Activated effector memory CD4-positive, alpha-beta T cell treated with Interleukin-2 at 50 U/mL for 16 hours (primary cell): Measurements from ENCODE around the gene COQ2.
"Not testable (repeated sequence)": the region's sequence is repeated elsewhere in the genome, so short reads cannot be mapped to it uniquely, and the experiment has no call there.

Experiments
- DNase-seq: peaks from one replicate; pipeline ENCODE4 v3.0.0-alpha.2; 2020

The COQ2 gene

DNA sequence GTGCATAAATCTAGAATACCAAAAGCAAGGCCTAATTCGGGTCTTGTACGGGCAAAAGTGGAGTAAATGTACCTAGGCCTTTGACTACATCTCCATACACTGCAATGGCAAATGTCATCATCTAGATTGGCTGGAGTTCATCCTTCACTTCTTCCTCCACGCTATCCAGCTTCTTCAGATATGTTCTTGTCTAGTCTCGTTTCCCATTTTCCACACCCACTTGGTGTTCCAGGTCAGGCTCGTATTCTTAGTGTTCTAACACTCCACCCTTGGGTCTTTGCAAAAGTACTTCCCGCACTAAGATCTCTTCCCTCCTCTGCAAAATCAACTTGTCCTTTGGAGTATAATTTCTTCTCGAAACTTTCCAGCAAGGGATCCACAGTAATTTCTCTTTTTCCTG, 1.4 kb downstream of the COQ2 start:
- DNase-seq, result no peak

DNA sequence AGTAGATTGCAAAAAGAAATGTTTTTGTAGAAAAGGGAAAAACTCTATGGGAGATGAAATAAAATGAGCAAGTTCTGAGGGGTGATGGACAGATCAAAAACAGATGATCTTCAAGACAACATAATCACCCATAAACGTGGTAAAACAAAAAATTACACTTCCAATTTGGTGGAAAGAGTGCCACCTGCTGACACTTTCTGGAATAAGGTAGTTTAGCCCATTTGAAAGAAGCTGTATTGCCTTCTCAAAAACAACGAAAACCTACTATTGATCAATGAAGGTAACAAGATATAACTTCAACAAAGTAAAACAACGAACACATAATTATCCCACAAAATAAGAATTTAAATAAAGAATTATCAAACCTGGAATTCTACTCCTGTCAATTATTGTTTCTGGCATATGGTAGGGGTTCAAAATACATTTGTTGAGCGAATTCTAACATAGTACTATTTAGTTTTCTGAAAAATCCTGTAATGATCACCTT, 2.5 kb downstream of the COQ2 start:
- no peak for DNase-seq

DNA sequence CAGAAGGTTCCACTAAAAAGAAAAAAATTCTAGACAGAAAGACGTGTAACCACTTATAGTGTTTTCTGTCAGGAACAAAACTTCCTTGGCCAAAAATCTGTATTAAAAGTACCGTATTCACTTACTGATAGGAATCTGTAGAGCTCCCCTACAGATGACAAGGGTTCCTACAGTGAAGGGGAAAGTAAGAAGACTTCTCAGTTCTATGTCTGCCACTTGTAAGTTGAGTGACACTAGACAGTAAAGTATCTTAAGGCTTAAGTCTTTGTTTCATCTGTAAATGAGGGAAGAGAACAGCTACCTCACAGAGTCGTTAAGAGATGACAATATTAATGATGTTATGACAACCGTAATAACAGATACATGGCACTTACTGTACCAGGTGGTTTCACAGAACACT, 3.3 kb downstream of the COQ2 start:
- DNase-seq, result no peak

DNA sequence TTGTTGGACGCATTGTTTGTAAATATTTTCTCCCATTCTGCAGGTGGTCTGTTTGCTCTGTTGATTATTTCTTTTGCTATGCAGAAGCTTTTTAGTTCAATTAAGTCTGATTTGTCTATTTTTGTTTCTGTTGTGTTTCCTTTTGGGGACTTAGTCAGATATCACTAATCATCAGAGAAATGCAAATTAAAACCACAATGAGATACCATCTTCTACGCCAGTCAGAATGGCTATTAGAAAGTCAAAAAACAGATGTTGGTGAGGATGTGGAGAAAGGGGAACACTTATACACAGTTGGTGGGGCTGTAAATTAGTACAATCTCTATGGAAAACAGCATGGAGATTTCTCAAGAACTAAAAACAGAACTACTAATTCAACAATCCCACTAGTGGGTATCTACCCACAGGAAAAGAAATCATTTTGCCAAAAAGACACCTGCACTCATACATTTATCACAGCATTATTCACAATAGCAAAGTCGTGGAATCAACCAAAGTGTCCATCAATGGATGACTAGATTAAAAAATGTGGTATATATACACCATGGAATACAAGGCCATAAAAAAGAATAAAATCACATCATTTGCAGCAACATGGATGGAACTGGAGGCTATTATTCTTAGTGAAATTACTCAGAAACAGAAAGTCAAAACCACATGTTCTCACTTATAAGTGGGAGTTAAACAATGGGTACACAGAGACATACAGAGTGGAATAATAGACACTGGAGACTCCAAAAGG, 8.1 kb downstream of the COQ2 start:
- no peak for DNase-seq

DNA sequence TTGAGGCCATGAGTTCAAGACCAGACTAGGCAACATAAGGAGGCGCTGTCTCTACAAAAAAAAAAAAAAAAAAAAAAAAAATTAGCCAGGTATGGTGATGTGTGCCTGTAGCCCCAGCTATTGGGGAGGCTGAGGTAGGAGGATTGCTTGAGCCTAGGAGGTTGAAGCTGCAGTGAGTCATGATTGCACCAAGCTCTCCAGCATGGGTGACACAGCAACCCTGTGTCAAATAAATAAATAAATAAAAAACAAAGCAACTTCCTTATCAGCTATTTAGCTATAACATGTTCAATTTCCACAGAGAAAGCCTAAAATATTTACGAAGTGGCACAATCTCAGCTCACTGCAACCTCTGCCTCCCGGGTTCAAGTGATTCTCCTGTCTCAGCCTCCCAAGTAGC, 10.7 kb downstream of the COQ2 start:
- DNase-seq, result not testable (repeated sequence)

DNA sequence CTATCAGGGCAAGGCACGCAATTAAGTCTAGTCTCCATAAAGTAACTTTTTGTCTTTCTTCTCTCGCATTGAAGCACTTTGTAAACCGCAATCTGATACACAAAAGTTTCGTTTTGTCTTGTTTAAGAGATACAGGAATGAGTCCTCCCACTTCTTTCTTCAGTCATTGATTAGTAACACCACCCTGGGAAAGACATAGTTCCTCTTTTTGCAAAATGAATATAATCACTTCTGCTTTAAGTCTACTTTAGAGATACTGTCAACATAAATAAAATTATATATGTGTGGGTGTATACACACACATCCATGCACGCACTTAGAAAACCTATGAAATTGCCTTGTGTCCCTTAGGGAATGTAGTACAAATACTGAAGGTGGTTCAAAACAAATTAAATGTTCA, 11.7 kb downstream of the COQ2 start:
- no peak for DNase-seq

DNA sequence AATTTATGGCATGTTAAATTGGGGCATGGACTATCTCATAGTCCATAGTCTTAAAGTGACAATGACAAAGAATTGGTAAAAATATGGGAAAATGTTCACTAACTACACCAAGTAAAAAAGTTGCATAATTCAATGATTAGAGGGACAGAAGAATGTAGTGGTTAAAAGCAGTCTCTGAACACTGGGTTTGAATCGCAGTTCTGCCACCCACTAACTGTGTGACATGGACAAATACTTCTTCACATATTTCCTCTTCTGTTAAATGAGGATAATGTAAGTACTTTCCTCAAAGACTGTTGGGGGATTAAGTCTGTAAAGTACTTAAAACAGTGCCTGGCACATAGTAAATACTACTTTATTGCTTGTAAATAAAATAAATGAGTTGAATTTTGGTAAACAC, 15.3 kb downstream of the COQ2 start:
- DNase-seq, result no peak

DNA sequence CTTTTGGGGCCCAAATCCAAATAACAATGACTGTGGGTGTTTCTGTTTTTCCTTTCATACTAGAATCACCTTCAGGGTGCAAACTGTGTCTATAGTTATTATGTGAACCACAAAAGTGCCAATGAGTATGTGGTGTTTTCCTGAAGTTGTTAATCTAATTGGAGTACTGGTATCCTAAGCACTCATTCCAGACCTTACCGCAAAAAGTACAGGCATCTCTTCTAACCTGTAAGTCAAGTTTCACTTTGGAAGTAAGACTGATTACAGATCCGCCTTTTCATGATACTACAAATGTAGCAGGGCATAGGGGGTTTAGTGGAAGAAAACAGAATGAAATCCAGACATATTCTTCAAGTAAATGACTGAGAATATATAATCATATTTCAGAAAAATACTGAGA, 16.1 kb downstream of the COQ2 start:
- DNase-seq, result no peak

DNA sequence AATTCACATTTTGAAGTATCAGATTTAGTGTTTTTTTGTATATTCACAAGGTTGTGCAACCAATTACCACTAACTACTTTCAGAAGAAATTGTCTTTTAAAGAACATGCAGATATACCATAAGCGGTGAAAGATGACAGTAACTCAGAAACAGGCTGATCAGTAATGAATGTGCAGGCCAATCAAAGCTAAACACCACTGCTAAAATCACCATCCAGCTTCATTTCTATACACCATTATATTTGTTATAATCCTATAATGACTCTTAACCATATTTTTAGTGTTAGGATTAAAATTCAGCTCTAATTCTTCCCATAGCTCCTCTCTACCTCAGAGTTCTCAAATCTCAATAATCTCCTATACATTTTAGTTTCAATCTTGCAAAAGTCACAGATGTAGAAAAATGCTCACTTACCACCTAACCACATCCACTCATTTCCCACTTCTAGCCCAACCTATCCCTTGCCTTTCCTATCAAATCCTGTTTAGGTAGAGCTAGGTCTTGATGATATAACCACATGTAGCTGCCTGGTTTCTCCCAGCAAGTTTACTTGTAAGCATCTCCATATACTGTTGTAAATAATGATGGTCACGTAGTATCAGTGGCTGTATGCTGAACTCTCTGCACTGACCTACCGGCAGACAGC, 16.6 kb downstream of the COQ2 start:
- DNase-seq, result no peak

DNA sequence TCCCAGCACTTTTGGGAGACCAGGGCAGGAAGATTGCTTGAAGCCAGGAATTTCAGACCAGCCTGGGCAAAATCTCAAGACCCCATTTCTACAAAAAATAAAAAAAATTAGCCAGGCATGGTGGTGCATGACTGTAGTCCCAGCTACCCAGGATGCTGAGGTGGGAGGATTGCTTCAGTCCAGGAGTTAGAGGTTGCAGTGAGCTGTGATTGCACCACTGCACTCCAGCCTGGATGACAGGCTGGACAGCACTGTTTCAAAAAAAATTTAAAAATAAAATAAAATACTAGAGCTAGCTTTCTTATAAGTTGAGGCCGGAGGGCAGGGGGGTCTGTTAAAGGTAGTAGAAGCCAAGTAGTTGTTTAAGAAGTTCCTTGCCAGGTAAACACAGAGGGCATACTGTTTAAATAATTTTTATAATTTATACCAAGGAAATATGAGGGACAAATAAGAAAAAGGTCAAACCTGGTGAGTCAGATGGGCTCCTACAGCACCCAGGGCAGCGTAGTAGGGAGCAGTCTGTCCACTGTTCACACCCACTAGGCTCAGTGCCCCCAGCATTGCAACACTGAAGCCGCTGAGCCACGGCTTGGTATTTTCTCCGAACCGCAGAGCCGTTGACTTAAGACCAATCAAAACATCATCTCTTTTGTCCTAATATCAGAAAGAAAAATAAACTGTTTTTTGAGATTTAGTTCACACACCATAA, 17.3 kb downstream of the COQ2 start:
- no peak for DNase-seq

DNA sequence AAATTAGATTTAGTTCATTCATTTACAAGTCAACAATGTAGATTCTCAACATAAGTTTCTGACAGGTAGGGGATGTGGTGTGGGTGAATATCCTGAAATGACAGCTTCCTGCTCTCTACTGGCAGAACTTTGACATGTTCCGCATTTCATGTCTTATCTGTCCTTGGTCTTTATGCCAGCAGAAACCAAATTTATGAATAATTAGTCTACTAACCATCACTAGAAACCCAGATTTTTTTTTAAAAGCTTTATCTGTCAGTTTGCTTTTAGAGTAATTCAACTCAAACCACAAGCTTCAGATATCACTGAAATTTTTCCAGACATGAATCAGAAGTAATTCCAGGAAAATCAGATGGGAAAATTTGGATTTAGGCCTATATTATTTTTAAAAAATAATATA, 17.9 kb downstream of the COQ2 start:
- DNase-seq, result no peak

DNA sequence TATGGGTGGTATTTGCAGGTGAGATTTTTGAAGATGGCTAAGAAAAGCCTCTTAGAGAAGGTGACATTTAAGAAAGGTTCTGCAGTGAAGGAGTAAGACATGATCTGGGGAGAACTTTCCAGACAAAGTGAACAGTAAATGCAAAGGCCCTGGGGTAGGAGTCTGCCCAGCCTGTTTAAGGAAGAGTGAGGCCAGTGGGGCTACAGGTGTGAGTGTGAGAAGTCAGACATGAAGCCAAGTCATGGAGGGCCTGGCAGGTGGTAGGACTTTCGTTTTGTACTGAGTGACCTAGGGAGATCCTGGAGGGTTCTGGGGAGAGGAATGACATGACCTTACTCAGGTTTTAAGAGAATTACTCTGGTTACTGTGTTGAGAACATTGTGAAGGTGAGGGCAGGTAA, 21.5 kb downstream of the COQ2 start:
- DNase-seq, result no peak

DNA sequence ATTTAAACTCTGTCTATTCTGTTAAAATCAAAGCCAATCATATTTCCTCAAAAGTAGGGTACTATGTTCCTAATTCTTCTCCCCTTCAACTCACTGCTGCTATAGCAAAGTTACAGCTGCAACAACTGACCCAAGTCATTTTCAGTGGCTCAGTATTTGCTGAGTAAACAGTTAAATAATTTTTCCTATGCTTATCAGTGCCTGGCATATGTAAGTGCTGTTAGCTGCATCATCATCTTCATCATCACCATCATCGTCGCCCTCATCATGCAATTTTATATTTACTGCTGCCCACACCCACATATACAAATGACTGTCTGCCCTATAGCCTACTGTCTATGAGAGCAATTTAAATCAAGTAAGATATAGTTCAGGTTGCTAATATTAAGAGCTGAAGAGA, 21.9 kb downstream of the COQ2 start:
- no peak for DNase-seq

DNA sequence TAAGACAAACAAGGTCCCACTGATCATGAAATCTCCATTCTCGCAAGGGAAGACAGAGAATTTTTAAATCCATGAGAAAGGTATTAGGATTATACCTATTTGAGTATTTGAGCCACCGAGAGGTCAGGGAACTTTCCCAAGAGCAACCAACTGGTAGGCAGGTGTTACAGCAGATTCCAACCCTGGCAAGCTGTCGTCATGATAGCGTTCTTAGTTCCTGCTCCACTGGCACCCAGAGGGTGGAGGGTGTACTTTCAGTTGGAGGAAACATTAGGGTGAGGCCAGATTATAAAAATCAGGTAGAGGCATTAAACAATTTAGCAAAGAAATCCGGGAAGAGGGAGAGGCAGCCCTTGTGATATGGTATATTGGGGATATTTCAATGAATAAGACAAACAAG, 23.3 kb downstream of the COQ2 start:
- DNase-seq, result no peak

DNA sequence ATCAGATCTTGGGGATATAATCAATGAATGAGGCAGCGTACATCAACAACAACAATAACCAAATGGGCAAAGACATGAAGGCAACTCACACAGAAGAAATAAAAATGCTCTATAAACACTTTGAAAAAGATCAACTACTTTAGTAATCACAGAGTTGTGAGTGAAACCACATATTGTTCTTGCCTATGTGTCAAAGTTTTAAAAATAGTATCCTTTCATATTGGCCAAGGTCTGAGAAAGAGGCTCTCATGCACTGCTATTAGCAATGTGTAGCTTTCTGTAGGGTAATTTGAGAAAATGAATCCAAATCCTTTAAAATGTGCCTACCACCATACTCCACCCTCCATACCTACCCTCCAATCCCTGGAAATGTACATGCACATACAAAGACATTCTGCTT, 25.0 kb downstream of the COQ2 start:
- no peak for DNase-seq

DNA sequence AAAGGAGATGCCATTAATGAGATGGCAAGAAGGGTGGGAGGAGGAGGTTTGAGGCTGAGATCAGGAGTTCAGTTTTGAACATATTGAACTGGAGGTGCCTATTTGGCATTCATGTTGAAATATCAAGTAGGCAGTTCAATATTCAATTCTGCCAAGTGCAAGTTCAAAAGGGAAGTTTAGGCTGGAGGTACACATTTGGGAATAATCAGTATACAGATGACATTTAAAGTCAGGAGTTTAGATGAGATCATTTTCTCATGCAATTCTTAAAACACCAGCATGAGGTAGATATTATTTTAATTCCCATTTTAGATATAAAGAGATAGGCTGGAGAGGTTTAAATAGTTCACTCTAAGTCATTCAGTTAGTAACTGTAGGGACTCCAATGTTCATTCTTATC, 26.1 kb downstream of the COQ2 start:
- no peak for DNase-seq

DNA sequence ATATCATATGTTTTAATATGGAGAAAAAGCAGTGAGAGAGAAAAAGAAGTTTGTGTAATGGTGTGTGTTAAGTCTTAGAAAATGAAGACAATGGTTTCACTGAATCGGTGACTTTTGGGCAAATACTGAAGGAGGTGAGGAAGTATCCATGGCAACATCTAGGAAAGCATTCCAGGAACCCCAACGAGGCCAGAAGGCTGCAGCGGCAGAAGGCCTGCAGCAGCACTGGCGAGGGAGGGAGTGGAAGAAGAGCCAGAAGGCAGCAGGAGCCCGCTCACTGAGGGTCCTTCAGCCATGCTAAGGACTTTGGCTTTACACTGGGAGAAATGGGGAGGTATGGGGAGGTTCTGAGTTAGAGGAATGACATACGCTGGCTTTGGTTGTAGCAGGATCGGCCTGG, 26.8 kb downstream of the COQ2 start:
- DNase-seq, result no peak

DNA sequence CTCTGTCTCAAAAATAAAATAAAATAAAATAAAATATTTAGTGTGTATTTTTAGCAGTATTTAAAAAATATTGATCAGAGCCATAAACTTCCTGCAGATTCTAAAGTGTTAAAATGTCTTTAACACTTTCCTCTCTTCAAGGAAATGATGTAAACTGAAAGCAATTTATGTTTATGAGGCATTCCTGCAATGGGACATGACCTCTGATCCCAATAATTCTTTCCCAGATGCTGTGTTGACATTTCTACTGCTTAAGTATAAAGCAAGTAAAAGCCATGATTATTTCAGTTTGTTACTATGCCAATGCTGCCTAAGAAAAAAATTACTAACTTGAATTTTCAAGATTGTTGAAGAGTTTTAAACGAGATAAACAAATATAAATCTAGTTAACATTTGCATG, 29.0 kb downstream of the COQ2 start:
- no peak for DNase-seq

DNA sequence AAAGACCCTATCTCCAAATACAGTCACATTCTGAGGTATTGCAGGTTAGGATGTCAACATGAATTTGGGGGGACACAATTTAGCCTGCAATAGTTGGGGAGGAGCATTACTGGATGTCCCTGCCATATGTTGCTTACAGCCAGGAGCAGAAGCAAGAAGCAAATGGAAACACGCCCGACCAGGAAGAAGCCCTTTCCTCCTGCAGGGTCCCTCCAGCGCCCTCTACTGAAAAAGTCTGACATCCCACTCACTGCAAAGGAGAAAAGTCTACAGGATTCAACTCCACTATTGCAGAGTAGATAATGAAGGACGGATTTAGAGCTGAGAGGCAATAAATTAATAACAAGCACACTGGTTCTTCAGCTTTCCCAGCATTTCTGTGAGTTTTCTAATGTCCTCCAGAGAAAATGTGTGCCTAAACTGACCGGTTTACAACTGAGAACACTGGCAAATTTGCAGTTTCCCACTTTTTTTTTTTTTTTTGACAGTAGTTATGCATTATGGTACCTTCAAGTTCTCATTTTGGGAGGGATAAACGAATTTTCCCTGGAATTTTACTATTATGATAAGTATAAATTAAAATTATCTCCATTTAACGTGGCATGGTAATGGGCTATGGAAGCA, 31.7 kb downstream of the COQ2 start:
- DNase-seq, result peak; percentile 54

DNA sequence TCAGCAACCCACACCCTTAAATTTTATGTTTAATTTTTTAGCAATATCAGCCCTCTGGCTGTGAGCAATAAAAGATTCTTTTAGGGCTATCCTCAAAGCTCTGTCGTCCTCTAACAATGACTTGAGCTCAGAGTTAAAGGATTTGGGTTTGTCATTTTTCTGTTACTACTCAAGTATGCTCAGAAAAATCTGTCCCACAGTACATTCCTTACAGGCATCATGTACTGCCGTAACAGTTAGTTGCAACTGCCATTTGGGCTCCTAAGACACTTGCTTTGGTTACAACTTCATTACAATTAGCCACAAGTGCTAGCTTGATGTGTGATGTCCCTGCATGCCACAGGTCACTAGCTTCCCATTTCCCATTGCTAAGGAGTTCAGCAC, 33.2 kb downstream of the COQ2 start:
- DNase-seq, result no peak

DNA sequence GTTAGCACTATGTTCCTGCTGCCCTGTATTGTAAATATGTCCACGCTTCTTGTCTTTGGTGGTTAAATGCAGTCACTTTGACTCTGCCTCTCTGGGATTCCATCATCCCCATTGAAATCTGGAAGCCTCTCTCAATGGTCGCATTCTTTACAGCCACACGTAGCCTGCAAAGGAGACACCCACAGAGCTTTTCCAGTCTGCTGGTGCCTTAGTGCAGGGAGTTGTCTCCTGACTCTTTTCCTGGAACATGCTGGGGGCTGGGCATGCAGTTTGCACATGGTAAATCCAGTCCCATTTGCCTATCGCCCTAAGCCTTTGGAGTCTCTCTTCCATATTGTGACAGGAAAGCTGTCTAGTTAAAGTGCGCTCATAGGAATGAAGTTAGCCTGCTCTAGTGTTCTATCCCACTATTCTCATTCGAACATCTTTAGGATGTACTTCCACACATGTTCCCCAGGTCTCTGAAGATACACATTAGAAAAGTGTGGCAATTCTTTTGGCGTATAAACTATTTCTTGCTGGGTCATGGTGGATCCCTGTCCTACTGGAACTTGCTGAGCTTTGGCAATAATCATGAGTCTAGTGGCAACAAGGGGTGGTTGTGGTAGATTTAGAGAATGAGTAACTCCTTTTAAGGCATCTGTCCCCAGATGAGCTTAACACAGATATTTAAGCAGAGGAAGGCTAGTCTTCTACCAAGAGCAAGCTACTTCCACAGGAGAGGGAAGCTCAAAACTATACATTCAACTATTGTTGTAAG, 33.7 kb downstream of the COQ2 start:
- DNase-seq, result no peak

DNA sequence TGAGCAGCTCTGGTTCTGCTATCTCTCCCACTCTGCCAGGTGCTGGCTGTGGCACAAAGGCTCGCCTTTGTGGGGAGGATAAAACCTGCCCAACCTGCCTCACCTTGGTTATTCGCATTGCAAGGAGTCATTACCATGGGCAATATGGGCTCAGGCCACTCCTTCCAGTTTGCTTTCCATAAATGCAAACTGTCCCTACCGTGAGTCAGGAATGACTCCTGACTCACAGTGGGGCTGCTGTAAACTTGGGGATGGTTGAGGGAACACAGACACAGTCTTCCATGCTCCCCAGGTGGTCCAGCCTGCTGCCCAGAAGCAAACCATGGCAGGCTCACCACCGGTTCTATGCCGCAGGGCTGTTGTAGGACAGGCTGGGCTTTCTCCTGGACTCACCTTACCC, 36.1 kb downstream of the COQ2 start:
- no peak for DNase-seq
